ENCODE measurements around the gene LRP8.
A peak's percentile ranks its signal among the peaks of the same experiment; 100 is the strongest.

The LRP8 gene

DNA sequence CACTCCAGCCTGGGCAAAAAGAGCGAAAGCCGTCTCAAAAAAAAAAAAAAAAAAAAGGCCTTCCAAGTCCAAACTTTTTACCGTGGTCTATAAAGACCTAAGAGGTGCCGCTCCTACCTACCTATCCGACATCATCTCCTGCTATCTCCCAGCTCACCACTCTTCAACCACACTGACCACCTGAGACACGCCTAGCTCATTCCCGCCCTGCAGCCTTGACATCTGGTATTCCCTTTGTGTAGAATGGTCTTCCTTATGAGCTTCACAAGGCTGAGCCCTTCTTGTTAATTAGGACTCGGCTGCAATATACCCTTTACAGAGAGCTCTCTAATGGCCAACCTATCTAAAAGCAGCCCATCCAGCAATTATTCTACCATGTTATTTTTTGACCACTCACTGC is 90.2 kb downstream of the LRP8 start:
- Histone ChIP-seq H3K27me3 (ENCODE audit: control insufficient read depth in 5 of 5, insufficient read depth in 4 of 5, low read length in 5 of 5) (no peaks in the 10 kb centered on the region), H3K27ac (ENCODE audit: low read depth, low read length) (peak overlapping the region; percentile 82), H3K9ac (ENCODE audit: low read length in 5 of 5) (peak overlapping the region; percentile 93 to 100 (median 98)), H3K9me3 (ENCODE audit: control insufficient read depth in 5 of 5, low read length in 5 of 5) (no peaks in the 10 kb centered on the region), H3K4me1 (ENCODE audit: control insufficient read depth in 5 of 5, insufficient read depth in 5 of 5, low read length in 5 of 5) (peaks cover 6 to 28% (median 24%) of the 10 kb centered on the region in 5 donors), H3K4me3 (ENCODE audit: low read depth in 1 of 5, low read length in 5 of 5) (peak overlapping the region; percentile 90 to 99 (median 98)), H3K36me3 (ENCODE audit: control insufficient read depth in 5 of 5, insufficient read depth in 5 of 5, low read length in 5 of 5) (peaks cover 18 to 37% (median 28%) of the 10 kb centered on the region in 5 donors)

DNA sequence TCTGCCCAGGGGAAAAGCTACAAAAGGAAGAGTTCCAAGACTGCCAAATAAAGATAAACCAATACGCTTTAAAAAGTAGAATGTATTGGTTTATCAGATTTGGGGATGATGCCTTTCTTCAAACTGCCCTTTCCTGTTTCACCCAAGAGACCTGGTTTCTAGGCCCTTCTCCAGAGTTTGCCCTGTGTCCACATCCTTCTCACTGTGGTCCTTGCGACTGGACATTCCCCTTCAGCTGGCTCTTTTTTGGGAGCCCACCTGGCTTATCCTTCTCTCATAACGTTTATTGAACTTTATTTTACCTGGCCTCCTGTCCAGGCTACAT is 106.9 kb downstream of the LRP8 start:
- Histone ChIP-seq H3K36me3 (ENCODE audit: control insufficient read depth in 5 of 5, insufficient read depth in 5 of 5, low read length in 5 of 5) (peaks cover 4 to 27% (median 19%) of the 10 kb centered on the region in 5 donors), H3K4me3 (ENCODE audit: low read depth in 1 of 5, low read length in 5 of 5) (peak overlapping the region; percentile 81 to 99 (median 97)), H3K9me3 (ENCODE audit: control insufficient read depth in 5 of 5, low read length in 5 of 5) (no peaks in the 10 kb centered on the region), H3K9ac (ENCODE audit: low read length in 5 of 5) (peak overlapping the region; percentile 60 to 96 (median 94)), H3K27me3 (ENCODE audit: control insufficient read depth in 5 of 5, insufficient read depth in 4 of 5, low read length in 5 of 5) (no peaks in the 10 kb centered on the region), H3K4me1 (ENCODE audit: control insufficient read depth in 5 of 5, insufficient read depth in 5 of 5, low read length in 5 of 5) (peaks cover 6 to 19% (median 17%) of the 10 kb centered on the region in 5 donors), H3K27ac (ENCODE audit: low read depth, low read length) (peak overlapping the region; percentile 92)

DNA sequence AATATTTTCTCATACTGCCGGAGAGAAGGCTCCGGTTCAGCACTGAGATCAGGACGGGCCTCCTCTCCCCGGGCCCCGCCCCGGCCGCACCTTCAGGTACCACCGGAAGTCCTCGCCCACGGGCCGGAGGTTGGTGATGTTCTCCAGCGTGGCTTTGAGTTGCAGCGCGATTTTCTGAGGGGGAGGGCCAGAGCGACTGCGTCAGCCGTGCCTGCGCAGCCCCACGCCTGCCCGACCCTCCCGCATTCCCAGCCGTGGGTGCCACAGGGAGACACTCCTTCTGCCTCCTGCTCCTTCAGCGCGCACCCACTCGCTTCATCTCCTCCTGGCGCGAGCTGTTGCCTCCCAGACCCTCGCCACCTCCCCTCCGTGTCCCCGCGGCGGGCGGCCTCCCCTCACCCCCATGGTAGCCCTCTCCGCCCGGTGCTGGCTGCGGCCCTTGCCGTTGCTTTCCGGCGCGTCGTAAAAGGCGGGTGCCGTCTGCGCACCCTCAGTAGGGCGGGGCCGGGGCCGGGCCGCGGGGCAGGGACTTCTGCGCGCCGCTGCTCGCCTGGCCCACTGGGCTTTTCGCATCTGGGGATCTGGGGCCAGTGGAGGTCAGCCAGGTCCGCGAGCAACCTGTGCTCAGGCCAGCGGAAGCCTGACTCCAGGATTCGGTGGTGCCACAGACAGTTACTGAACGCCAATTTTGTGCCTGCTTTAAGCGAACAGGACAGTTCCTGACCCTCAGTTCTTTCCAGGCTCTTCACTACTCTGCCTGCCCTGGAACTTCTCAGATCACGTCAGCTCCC is 107.5 kb downstream of the LRP8 start, which contains the start of gene CZIB:
Gene CZIB (minus strand): TSS at position 464 of the 791 bp plus-strand sequence. CDS start 59 bp downstream, at position 405.
- Histone ChIP-seq H3K9ac (ENCODE audit: low read length in 5 of 5) (peak within 1 kb of the TSS; percentile 60 to 96 (median 94)), H3K27ac (ENCODE audit: low read depth, low read length) (peak within 1 kb of the TSS; percentile 92), H3K9me3 (ENCODE audit: control insufficient read depth in 5 of 5, low read length in 5 of 5) (no peaks in the 10 kb centered on the region), H3K4me3 (ENCODE audit: low read depth in 1 of 5, low read length in 5 of 5) (peak within 1 kb of the TSS; percentile 81 to 99 (median 97)), H3K27me3 (ENCODE audit: control insufficient read depth in 5 of 5, insufficient read depth in 4 of 5, low read length in 5 of 5) (no peaks in the 10 kb centered on the region), H3K4me1 (ENCODE audit: control insufficient read depth in 5 of 5, insufficient read depth in 5 of 5, low read length in 5 of 5) (peaks cover 6 to 19% (median 17%) of the 10 kb centered on the region in 5 donors), H3K36me3 (ENCODE audit: control insufficient read depth in 5 of 5, insufficient read depth in 5 of 5, low read length in 5 of 5) (peaks cover 7 to 30% (median 25%) of the 10 kb centered on the region in 5 donors)

DNA sequence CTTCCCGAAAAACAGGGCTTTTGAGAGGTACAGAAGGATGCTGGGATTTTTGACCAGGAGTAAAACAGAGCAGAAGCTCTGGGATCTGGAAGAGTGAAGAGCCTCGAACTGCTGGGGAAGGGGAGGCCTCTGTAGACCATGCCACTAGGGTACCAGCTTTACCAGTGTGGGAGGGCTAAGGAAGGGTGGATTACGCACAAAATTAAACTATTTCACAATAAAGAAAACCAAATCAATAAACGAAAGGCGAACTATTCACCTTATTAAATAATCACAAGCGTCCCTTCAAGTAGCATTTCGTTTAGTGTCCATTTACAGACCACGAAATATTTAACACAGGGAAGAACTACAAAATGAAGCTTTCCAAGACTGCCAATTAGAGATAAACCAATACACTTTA is 108.2 kb downstream of the LRP8 start:
- peak overlapping the region; percentile 41 to 99 (median 97) for H3K4me3 ChIP-seq (ENCODE audit: low read depth in 1 of 5, low read length in 5 of 5)
- H3K27me3 ChIP-seq (ENCODE audit: control insufficient read depth in 5 of 5, insufficient read depth in 4 of 5, low read length in 5 of 5) = no peaks in the 10 kb centered on the region
- H3K9ac ChIP-seq (ENCODE audit: low read length in 5 of 5) = peak overlapping the region; percentile 44 to 96 (median 94)
- H3K9me3 ChIP-seq (ENCODE audit: control insufficient read depth in 5 of 5, low read length in 5 of 5) = no peaks in the 10 kb centered on the region
- peaks cover 10 to 34% (median 30%) of the 10 kb centered on the region in 5 donors for H3K36me3 ChIP-seq (ENCODE audit: control insufficient read depth in 5 of 5, insufficient read depth in 5 of 5, low read length in 5 of 5)
- H3K4me1 ChIP-seq (ENCODE audit: control insufficient read depth in 5 of 5, insufficient read depth in 5 of 5, low read length in 5 of 5) = peaks cover 6 to 19% (median 17%) of the 10 kb centered on the region in 5 donors
- H3K27ac ChIP-seq (ENCODE audit: low read depth, low read length) = peak overlapping the region; percentile 92

DNA sequence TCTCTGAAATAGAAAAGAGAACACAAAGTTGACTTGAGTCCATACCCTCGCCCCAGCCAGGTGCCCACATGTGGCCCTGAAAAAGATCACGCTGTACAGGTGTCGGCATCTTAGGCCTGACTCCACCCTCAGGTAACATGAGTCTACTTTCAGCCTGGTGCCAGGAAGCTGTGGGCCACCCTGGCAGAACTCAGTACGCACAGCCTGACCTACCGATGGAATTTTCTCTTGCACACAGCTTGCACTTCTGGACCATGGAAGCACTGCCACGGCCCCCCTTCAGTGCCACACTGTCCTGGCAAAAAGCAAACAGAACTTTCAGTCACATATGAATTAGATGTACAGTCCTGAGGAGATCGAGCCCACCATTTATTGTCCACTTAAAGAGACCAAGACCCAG is 109.7 kb downstream of the LRP8 start:
- Histone ChIP-seq H3K27ac (ENCODE audit: low read depth, low read length) (no peak overlapping the region), H3K4me3 (ENCODE audit: low read depth in 1 of 5, low read length in 5 of 5) (no peak overlapping the region), H3K9me3 (ENCODE audit: control insufficient read depth in 5 of 5, low read length in 5 of 5) (no peaks in the 10 kb centered on the region), H3K36me3 (ENCODE audit: control insufficient read depth in 5 of 5, insufficient read depth in 5 of 5, low read length in 5 of 5) (peaks cover 18 to 49% (median 39%) of the 10 kb centered on the region in 5 donors), H3K4me1 (ENCODE audit: control insufficient read depth in 5 of 5, insufficient read depth in 5 of 5, low read length in 5 of 5) (peaks cover 6 to 19% (median 17%) of the 10 kb centered on the region in 5 donors), H3K27me3 (ENCODE audit: control insufficient read depth in 5 of 5, insufficient read depth in 4 of 5, low read length in 5 of 5) (no peaks in the 10 kb centered on the region), H3K9ac (ENCODE audit: low read length in 5 of 5) (no peak overlapping the region)

DNA sequence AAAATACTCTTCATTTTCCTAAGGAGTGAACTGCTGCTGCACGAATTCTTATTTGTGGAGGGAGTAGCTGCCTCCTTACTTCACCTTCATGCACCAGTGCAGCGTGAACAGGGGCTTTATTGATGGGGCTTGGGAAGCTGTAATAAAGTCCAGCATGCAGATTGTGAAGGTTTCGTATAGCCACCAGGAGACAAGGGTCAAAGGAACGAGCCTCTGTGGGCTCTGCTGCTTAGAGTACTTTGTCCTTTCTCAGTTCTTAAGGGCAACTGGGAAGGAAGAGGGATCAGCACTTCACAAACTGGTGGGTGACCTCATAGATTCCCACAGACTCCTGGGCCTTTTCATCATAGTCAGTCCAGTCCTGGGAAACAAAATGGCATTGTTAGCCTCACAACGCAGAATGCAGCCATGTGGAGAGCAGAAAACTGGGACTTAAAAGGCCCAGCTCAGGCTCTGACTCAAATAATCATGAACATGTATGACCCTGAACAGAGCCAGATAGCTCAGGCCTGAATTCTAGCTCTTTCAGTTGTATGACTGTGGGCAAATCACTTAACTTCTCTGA is 113.4 kb downstream of the LRP8 start:
- Histone ChIP-seq H3K27me3 (ENCODE audit: control insufficient read depth in 5 of 5, insufficient read depth in 4 of 5, low read length in 5 of 5) (no peaks in the 10 kb centered on the region), H3K9me3 (ENCODE audit: control insufficient read depth in 5 of 5, low read length in 5 of 5) (no peaks in the 10 kb centered on the region), H3K36me3 (ENCODE audit: control insufficient read depth in 5 of 5, insufficient read depth in 5 of 5, low read length in 5 of 5) (peaks cover 24 to 82% (median 66%) of the 10 kb centered on the region in 5 donors), H3K27ac (ENCODE audit: low read depth, low read length) (no peak overlapping the region), H3K9ac (ENCODE audit: low read length in 5 of 5) (no peak overlapping the region), H3K4me1 (ENCODE audit: control insufficient read depth in 5 of 5, insufficient read depth in 5 of 5, low read length in 5 of 5) (peaks cover 2 to 4% (median 3%) of the 10 kb centered on the region in 5 donors), H3K4me3 (ENCODE audit: low read depth in 1 of 5, low read length in 5 of 5) (no peak overlapping the region)

DNA sequence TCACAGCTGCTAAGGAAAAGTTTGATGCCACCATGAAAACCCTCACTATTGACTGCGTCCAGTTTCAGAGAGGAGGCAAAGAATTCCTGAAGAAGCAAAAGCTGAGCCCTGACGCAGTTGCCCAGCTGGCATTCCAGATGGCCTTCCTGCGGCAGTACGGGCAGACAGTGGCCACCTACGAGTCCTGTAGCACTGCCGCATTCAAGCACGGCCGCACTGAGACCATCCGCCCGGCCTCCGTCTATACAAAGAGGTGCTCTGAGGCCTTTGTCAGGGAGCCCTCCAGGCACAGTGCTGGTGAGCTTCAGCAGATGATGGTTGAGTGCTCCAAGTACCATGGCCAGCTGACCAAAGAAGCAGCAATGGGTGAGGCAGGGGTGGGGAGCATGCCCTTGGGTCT is 116.9 kb downstream of the LRP8 start:
- no peak overlapping the region for H3K4me3 ChIP-seq (ENCODE audit: low read depth in 1 of 5, low read length in 5 of 5)
- no peaks in the 10 kb centered on the region for H3K27me3 ChIP-seq (ENCODE audit: control insufficient read depth in 5 of 5, insufficient read depth in 4 of 5, low read length in 5 of 5)
- no peak overlapping the region for H3K9ac ChIP-seq (ENCODE audit: low read length in 5 of 5)
- H3K9me3 ChIP-seq (ENCODE audit: control insufficient read depth in 5 of 5, low read length in 5 of 5) = peaks cover 0 to 4% (median 0%) of the 10 kb centered on the region in 5 donors
- peaks cover 0 to 19% (median 14%) of the 10 kb centered on the region in 5 donors for H3K4me1 ChIP-seq (ENCODE audit: control insufficient read depth in 5 of 5, insufficient read depth in 5 of 5, low read length in 5 of 5)
- H3K36me3 ChIP-seq (ENCODE audit: control insufficient read depth in 5 of 5, insufficient read depth in 5 of 5, low read length in 5 of 5) = peaks cover 27 to 79% (median 57%) of the 10 kb centered on the region in 5 donors
- H3K27ac ChIP-seq (ENCODE audit: low read depth, low read length) = no peak overlapping the region

DNA sequence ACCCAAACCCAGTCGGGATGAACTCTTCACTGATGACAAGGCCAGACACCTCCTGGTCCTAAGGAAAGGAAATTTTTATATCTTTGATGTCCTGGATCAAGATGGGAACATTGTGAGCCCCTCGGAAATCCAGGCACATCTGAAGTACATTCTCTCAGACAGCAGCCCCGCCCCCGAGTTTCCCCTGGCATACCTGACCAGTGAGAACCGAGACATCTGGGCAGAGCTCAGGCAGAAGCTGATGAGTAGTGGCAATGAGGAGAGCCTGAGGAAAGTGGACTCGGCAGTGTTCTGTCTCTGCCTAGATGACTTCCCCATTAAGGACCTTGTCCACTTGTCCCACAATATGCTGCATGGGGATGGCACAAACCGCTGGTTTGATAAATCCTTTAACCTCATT is 117.5 kb downstream of the LRP8 start:
- no peak overlapping the region for H3K9ac ChIP-seq (ENCODE audit: low read length in 5 of 5)
- no peaks in the 10 kb centered on the region for H3K27me3 ChIP-seq (ENCODE audit: control insufficient read depth in 5 of 5, insufficient read depth in 4 of 5, low read length in 5 of 5)
- peaks cover 0 to 19% (median 14%) of the 10 kb centered on the region in 5 donors for H3K4me1 ChIP-seq (ENCODE audit: control insufficient read depth in 5 of 5, insufficient read depth in 5 of 5, low read length in 5 of 5)
- peaks cover 0 to 4% (median 0%) of the 10 kb centered on the region in 5 donors for H3K9me3 ChIP-seq (ENCODE audit: control insufficient read depth in 5 of 5, low read length in 5 of 5)
- H3K36me3 ChIP-seq (ENCODE audit: control insufficient read depth in 5 of 5, insufficient read depth in 5 of 5, low read length in 5 of 5) = peaks cover 23 to 76% (median 57%) of the 10 kb centered on the region in 5 donors
- H3K4me3 ChIP-seq (ENCODE audit: low read depth in 1 of 5, low read length in 5 of 5) = no peak overlapping the region
- H3K27ac ChIP-seq (ENCODE audit: low read depth, low read length) = no peak overlapping the region

DNA sequence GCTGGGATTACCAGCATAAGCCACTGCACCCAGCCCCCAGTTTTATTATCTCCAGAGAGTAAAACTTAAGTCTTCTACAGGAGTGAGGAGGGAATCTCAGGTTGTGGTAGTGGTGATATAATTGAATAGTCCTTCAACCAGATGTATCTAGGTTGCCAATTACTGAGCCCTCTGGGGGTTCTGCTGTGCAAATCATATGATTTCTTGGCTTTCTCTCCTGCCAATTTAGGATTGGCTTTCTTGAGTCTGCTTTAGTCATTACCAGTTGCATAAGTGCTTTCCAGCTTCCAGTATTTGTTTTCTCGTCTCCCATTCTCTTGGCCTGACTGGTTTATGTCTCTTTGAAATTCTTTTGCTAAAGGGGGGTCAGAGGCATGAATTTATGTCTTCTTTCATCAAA is 120.1 kb downstream of the LRP8 start:
- Histone ChIP-seq H3K27me3 (ENCODE audit: control insufficient read depth in 5 of 5, insufficient read depth in 4 of 5, low read length in 5 of 5) (no peaks in the 10 kb centered on the region), H3K4me3 (ENCODE audit: low read depth in 1 of 5, low read length in 5 of 5) (no peak overlapping the region), H3K9me3 (ENCODE audit: control insufficient read depth in 5 of 5, low read length in 5 of 5) (peaks cover 0 to 4% (median 0%) of the 10 kb centered on the region in 5 donors), H3K9ac (ENCODE audit: low read length in 5 of 5) (peak overlapping the region in 1 of 5 donors; percentile 11), H3K27ac (ENCODE audit: low read depth, low read length) (peak overlapping the region; percentile 64), H3K4me1 (ENCODE audit: control insufficient read depth in 5 of 5, insufficient read depth in 5 of 5, low read length in 5 of 5) (peaks cover 0 to 19% (median 14%) of the 10 kb centered on the region in 5 donors), H3K36me3 (ENCODE audit: control insufficient read depth in 5 of 5, insufficient read depth in 5 of 5, low read length in 5 of 5) (peaks cover 23 to 72% (median 47%) of the 10 kb centered on the region in 5 donors)

Measured in subcutaneous abdominal adipose tissue (tissue), 5 donors.